Measurements from ENCODE around the gene MAPKAP1.

Gene MAPKAP1

GRCh38 chr9:125706651-125707471 lies at the start of gene MAPKAP1:
Gene MAPKAP1, minus strand, starts transcription at chr9:125707208. Its CDS starts 34,634 bp downstream, at chr9:125672574.
- Histone ChIP-seq H3K4me1 (ENCODE audit: control insufficient read depth in 1 of 2, insufficient read depth in 1 of 2, low read depth in 1 of 2, low read length in 1 of 2) (peaks cover 13 to 18% of the 10 kb centered on the region in 2 experiments), H3K4me3 (ENCODE audit: low read depth in 1 of 2, low read length in 1 of 2) (peak within 1 kb of the TSS; percentile 68 to 81), H3K27ac (peak within 1 kb of the TSS; percentile 75), H3K9me3 (no peaks in the 10 kb centered on the region), H3K27me3 (no peaks in the 10 kb centered on the region), H3K36me3 (no peaks in the 10 kb centered on the region)
- peak; percentile 14 for TF ChIP-seq CTCF (IDR thresholded peaks at IDR 0.05)

GRCh38 chr9:125756518-125756917 lies 49.5 kb upstream of the MAPKAP1 start:
- H3K4me3 ChIP-seq (ENCODE audit: low read depth in 1 of 2, low read length in 1 of 2), result no peak overlapping the region
- no peak overlapping the region for H3K27ac ChIP-seq
- H3K27me3 ChIP-seq, result no peaks in the 10 kb centered on the region
- no peaks in the 10 kb centered on the region for H3K9me3 ChIP-seq
- H3K36me3 ChIP-seq, result no peaks in the 10 kb centered on the region
- TF ChIP-seq CTCF (IDR thresholded peaks at IDR 0.05), result no peak
- peaks cover 19 to 23% of the 10 kb centered on the region in 2 experiments for H3K4me1 ChIP-seq (ENCODE audit: control insufficient read depth in 1 of 2, insufficient read depth in 1 of 2, low read depth in 1 of 2, low read length in 1 of 2)

- TF ChIP-seq CTCF (IDR thresholded peaks at IDR 0.05), result no peak
Observed at GRCh38 chr9:125755340-125755739, 48.3 kb upstream of the MAPKAP1 start.

GRCh38 chr9:125754096-125754495 lies 47.1 kb upstream of the MAPKAP1 start:
- no peaks in the 10 kb centered on the region for H3K27me3 ChIP-seq
- H3K9me3 ChIP-seq, result no peaks in the 10 kb centered on the region
- H3K4me3 ChIP-seq (ENCODE audit: low read depth in 1 of 2, low read length in 1 of 2), result no peak overlapping the region
- TF ChIP-seq CTCF (IDR thresholded peaks at IDR 0.05), result no peak
- peaks cover 5 to 6% of the 10 kb centered on the region in 2 experiments for H3K4me1 ChIP-seq (ENCODE audit: control insufficient read depth in 1 of 2, insufficient read depth in 1 of 2, low read depth in 1 of 2, low read length in 1 of 2)
- H3K27ac ChIP-seq, result no peak overlapping the region
- no peaks in the 10 kb centered on the region for H3K36me3 ChIP-seq

More at GRCh38 chr9:125755340-125755739, 48.3 kb upstream of the MAPKAP1 start:
- no peak overlapping the region for H3K27ac ChIP-seq
- H3K4me3 ChIP-seq (ENCODE audit: low read depth in 1 of 2, low read length in 1 of 2), result no peak overlapping the region
- H3K27me3 ChIP-seq, result no peaks in the 10 kb centered on the region
- H3K9me3 ChIP-seq, result no peaks in the 10 kb centered on the region
- H3K4me1 ChIP-seq (ENCODE audit: control insufficient read depth in 1 of 2, insufficient read depth in 1 of 2, low read depth in 1 of 2, low read length in 1 of 2), result peaks cover 16 to 17% of the 10 kb centered on the region in 2 experiments
- H3K36me3 ChIP-seq, result no peaks in the 10 kb centered on the region

GRCh38 chr9:125752070-125752628 lies 45.1 kb upstream of the MAPKAP1 start:
- H3K36me3 ChIP-seq, result no peaks in the 10 kb centered on the region
- H3K9me3 ChIP-seq, result no peaks in the 10 kb centered on the region
- no peaks in the 10 kb centered on the region for H3K27me3 ChIP-seq
- no peak overlapping the region for H3K4me3 ChIP-seq (ENCODE audit: low read depth in 1 of 2, low read length in 1 of 2)
- H3K4me1 ChIP-seq (ENCODE audit: control insufficient read depth in 1 of 2, insufficient read depth in 1 of 2, low read depth in 1 of 2, low read length in 1 of 2), result peaks cover 8 to 12% of the 10 kb centered on the region in 2 experiments
- no peak for TF ChIP-seq CTCF (IDR thresholded peaks at IDR 0.05)
- no peak overlapping the region for H3K27ac ChIP-seq
